Fibroblast of lung (primary cell): ENCODE results near the gene SLC25A30. TPM values are rescaled to one million over a fixed set of nuclear protein-coding genes. Genes with fewer than 3 reads are reported as not detected.

ENCODE experiments used
- DNase-seq, 2 donors: peaks; one replicate each; pipeline versions ENCODE4 v3.0.0 to v3.0.0-alpha.2; 2010; ENCODE audit warnings: low read depth in 2 of 2
- H2AFZ ChIP-seq: 2 replicates; pipeline ENCODE4 v1.5.1; 2012; ENCODE audit warnings: low read length, control low read depth, inconsistent platforms
- H3K27ac ChIP-seq: 2 replicates; pipeline ENCODE4 v1.5.1; 2011; ENCODE audit warnings: low read length, control low read depth; ENCODE audit not compliant: insufficient read depth
- H3K27me3 ChIP-seq: 2 replicates; pipeline ENCODE4 v1.5.1; 2011; ENCODE audit warnings: mild to moderate bottlenecking, low read length; ENCODE audit not compliant: control insufficient read depth, insufficient read depth
- H3K36me3 ChIP-seq: 2 replicates; pipeline ENCODE4 v1.5.1; 2011; ENCODE audit warnings: low read length; ENCODE audit not compliant: control insufficient read depth, insufficient read depth
- H3K4me1 ChIP-seq: 2 replicates; pipeline ENCODE4 v1.5.1; 2011; ENCODE audit warnings: low read length; ENCODE audit not compliant: control insufficient read depth, insufficient read depth; ENCODE audit errors: extremely low read depth
- H3K4me2 ChIP-seq: 2 replicates; pipeline ENCODE4 v1.5.1; 2011; ENCODE audit warnings: low read length, control low read depth; ENCODE audit not compliant: insufficient read depth; ENCODE audit errors: extremely low read depth
- H3K4me3 ChIP-seq, 4 experiments: fragments of 200-600 bp in 1 of 4; sonication (generic) in 1 of 4; replicated peaks in 1 of 4; 2 replicates each; pipeline ENCODE4 v1.5.1; 2011 to 2016; ENCODE audit warnings: low read length in 4 of 4, low read depth in 3 of 4, mild to moderate bottlenecking in 3 of 4, control low read depth in 2 of 4, inconsistent platforms in 1 of 4, mixed read lengths in 1 of 4; ENCODE audit not compliant: insufficient read depth in 1 of 4; ENCODE audit errors: control extremely low read depth in 1 of 4
- H3K79me2 ChIP-seq: 2 replicates; pipeline ENCODE4 v1.5.1; 2012; ENCODE audit warnings: mild to moderate bottlenecking, low read length, inconsistent platforms; ENCODE audit not compliant: control insufficient read depth, insufficient read depth
- H3K9ac ChIP-seq: 2 replicates; pipeline ENCODE4 v1.5.1; 2011; ENCODE audit warnings: mild to moderate bottlenecking, low read length, control low read depth; ENCODE audit not compliant: insufficient read depth
- H3K9me3 ChIP-seq: 2 replicates; pipeline ENCODE4 v1.5.1; 2012; ENCODE audit warnings: low read depth, low read length; ENCODE audit not compliant: control insufficient read depth, insufficient read depth
- H4K20me1 ChIP-seq: 2 replicates; pipeline ENCODE4 v1.5.1; 2011; ENCODE audit warnings: low read length; ENCODE audit not compliant: control insufficient read depth, insufficient read depth; ENCODE audit errors: extremely low read depth
- CTCF ChIP-seq, 2 donors: IDR thresholded peaks in 1 of 2; conservative IDR thresholded peaks in 1 of 2; 1 replicate in 1 of 2; 2 replicates in 1 of 2; pipeline ENCODE4 v1.5.1; 2011 to 2012; ENCODE audit warnings: low read length in 2 of 2, control low read depth in 1 of 2, inconsistent platforms in 1 of 2, low read depth in 1 of 2, mild to moderate bottlenecking in 1 of 2
- EZH2 ChIP-seq: IDR thresholded peaks from 2 replicates; pipeline ENCODE4 v1.5.1; 2012; ENCODE audit warnings: low read length, control low read depth, mild to moderate bottlenecking; ENCODE audit errors: missing control alignments
- polyA plus RNA-seq, 2 donors: library from polyadenylated mRNA; depleted of rRNA in 1 of 2; stranded (reverse) in 1 of 2; unstranded in 1 of 2; fragments of >200 nt; gene quantifications; 2 replicates each; pipeline ENCODE4 v1.2.1, GENCODE V29; 2011 to 2012; ENCODE audit warnings: missing spikeins in 1 of 2
- total RNA-seq: library from RNA; depleted of rRNA; stranded (reverse); fragments of >200 nt; gene quantifications from 2 replicates; pipeline ENCODE4 v1.2.1, GENCODE V29; 2014

Gene SLC25A30
- total and polyA plus RNA-seq, 2 donors (not counting 1 experiment from before 2014, with no cell fraction given): 14.5 to 27.6 TPM

GRCh38 chr13:45439781-45440462, 21.7 kb upstream of the SLC25A30 start:
- Histone ChIP-seq H3K9me3 (no peaks in the 10 kb centered on the region), H3K4me1 (no peaks in the 10 kb centered on the region), H3K4me3 (no peak overlapping the region), H3K27me3 (peaks cover 2% of the 10 kb centered on the region), H3K79me2 (no peaks in the 10 kb centered on the region), H3K4me2 (no peak overlapping the region), H3K36me3 (no peaks in the 10 kb centered on the region), H3K27ac (no peak overlapping the region), H3K9ac (no peak overlapping the region), H2AFZ (no peak overlapping the region), H4K20me1 (no peaks in the 10 kb centered on the region)
- peak in 1 of 2 donors; percentile 6 for DNase-seq
- TF ChIP-seq EZH2 (no peak), CTCF (conservative IDR thresholded peaks at IDR 0.05 in 1 of 2, IDR thresholded peaks at IDR 0.05 in 1 of 2; ENCODE audit: low read depth in 1 of 2, low read length in 2 of 2) (no peak)

GRCh38 chr13:45439008-45439407, 20.8 kb upstream of the SLC25A30 start:
- H3K36me3 ChIP-seq: no peaks in the 10 kb centered on the region
- H3K27me3 ChIP-seq: no peaks in the 10 kb centered on the region
- no peak for TF ChIP-seq CTCF (conservative IDR thresholded peaks at IDR 0.05 in 1 of 2, IDR thresholded peaks at IDR 0.05 in 1 of 2; ENCODE audit: low read depth in 1 of 2, low read length in 2 of 2)
- no peak for TF ChIP-seq EZH2
- no peaks in the 10 kb centered on the region for H3K79me2 ChIP-seq
- H3K4me3 ChIP-seq: no peak overlapping the region
- H3K4me2 ChIP-seq: no peak overlapping the region
- no peaks in the 10 kb centered on the region for H4K20me1 ChIP-seq
- H3K4me1 ChIP-seq: no peaks in the 10 kb centered on the region
- no peak overlapping the region for H3K27ac ChIP-seq
- no peak overlapping the region for H2AFZ ChIP-seq
- H3K9ac ChIP-seq: no peak overlapping the region
- H3K9me3 ChIP-seq: no peaks in the 10 kb centered on the region
- DNase-seq: no peak

GRCh38 chr13:45437947-45438346, 19.8 kb upstream of the SLC25A30 start:
- no peak overlapping the region for H3K4me3 ChIP-seq
- DNase-seq: no peak
- TF ChIP-seq EZH2 (no peak), CTCF (conservative IDR thresholded peaks at IDR 0.05 in 1 of 2, IDR thresholded peaks at IDR 0.05 in 1 of 2; ENCODE audit: low read depth in 1 of 2, low read length in 2 of 2) (no peak)
- H4K20me1 ChIP-seq: no peaks in the 10 kb centered on the region
- no peak overlapping the region for H3K9ac ChIP-seq
- no peaks in the 10 kb centered on the region for H3K79me2 ChIP-seq
- no peak overlapping the region for H3K27ac ChIP-seq
- H2AFZ ChIP-seq: no peak overlapping the region
- H3K4me2 ChIP-seq: no peak overlapping the region
- H3K9me3 ChIP-seq: no peaks in the 10 kb centered on the region
- no peaks in the 10 kb centered on the region for H3K27me3 ChIP-seq
- H3K36me3 ChIP-seq: no peaks in the 10 kb centered on the region
- H3K4me1 ChIP-seq: no peaks in the 10 kb centered on the region
